HEK293 (cell line): ENCODE results near the gene ZNF714.

Experiments
- BCL11A ChIP-seq: fragments of 450-650 bp; formaldehyde crosslinking; IDR thresholded peaks from 2 replicates; pipeline ENCODE4 v1.5.1; 2016; ENCODE audit warnings: low read depth, missing biosample characterization, missing genetic modification characterization
- CTCF ChIP-seq: fragments of 450-650 bp; formaldehyde crosslinking; IDR thresholded peaks from 2 replicates; pipeline ENCODE4 v1.5.1; 2016; ENCODE audit warnings: missing biosample characterization, missing genetic modification characterization
- KLF10 ChIP-seq: fragments of 450-650 bp; IDR thresholded peaks from 2 replicates; pipeline ENCODE4 v1.5.1; 2018; ENCODE audit warnings: missing biosample characterization, mild to moderate bottlenecking, missing genetic modification characterization
- KLF9 ChIP-seq: fragments of 450-650 bp; formaldehyde crosslinking; IDR thresholded peaks from 2 replicates; pipeline ENCODE4 v1.5.1; 2016; ENCODE audit warnings: missing biosample characterization, missing genetic modification characterization, low read depth
- PATZ1 ChIP-seq: fragments of 450-650 bp; formaldehyde crosslinking; IDR thresholded peaks from 2 replicates; pipeline ENCODE4 v1.5.1; 2016; ENCODE audit warnings: missing biosample characterization, missing genetic modification characterization
- ZFP69B ChIP-seq: fragments of 450-650 bp; formaldehyde crosslinking; IDR thresholded peaks from 2 replicates; pipeline ENCODE4 v1.5.1; 2016; ENCODE audit warnings: missing biosample characterization, missing genetic modification characterization
- ZNF423 ChIP-seq: fragments of 450-650 bp; formaldehyde crosslinking; IDR thresholded peaks from 2 replicates; pipeline ENCODE4 v1.5.1; 2016; ENCODE audit warnings: missing biosample characterization, missing genetic modification characterization
- ZNF449 ChIP-seq: fragments of 450-650 bp; formaldehyde crosslinking; IDR thresholded peaks from 2 replicates; pipeline ENCODE4 v1.5.1; 2017; ENCODE audit warnings: missing biosample characterization, mild to moderate bottlenecking, missing genetic modification characterization, moderate library complexity
- ZNF530 ChIP-seq: fragments of 450-650 bp; formaldehyde crosslinking; IDR thresholded peaks from 2 replicates; pipeline ENCODE4 v1.5.1; 2016; ENCODE audit warnings: low read depth, missing biosample characterization, missing genetic modification characterization
- ZNF585B ChIP-seq: fragments of 450-650 bp; formaldehyde crosslinking; IDR thresholded peaks from 2 replicates; pipeline ENCODE4 v1.5.1; 2016; ENCODE audit warnings: missing biosample characterization, missing genetic modification characterization

- TF ChIP-seq CTCF (tag by site-specific recombination): no peak
- TF ChIP-seq ZNF449: no peak
- no peak for TF ChIP-seq PATZ1
- TF ChIP-seq ZFP69B (tag by site-specific recombination): no peak
- TF ChIP-seq BCL11A: no peak
- no peak for TF ChIP-seq ZNF423 (tag by site-specific recombination)
- no peak for TF ChIP-seq KLF9 (tag by site-specific recombination)
- TF ChIP-seq ZNF585B (tag by site-specific recombination): no peak
- TF ChIP-seq ZNF530 (tag by site-specific recombination): no peak
- TF ChIP-seq KLF10 (tag by site-specific recombination): no peak
Measured at GRCh38 chr19:21151460-21151859, 69.5 kb downstream of the ZNF714 start.
